ENCODE results near the gene SARDH. TPM values are rescaled to one million over a fixed set of nuclear protein-coding genes. Genes with fewer than 3 reads are reported as not detected.

Gene SARDH
- total and polyA plus RNA-seq, 2 of the 13 experiments (the other 11 are each of a cell fraction or from before 2014, with no cell fraction given), result 11.6 to 34.9 TPM

DNA sequence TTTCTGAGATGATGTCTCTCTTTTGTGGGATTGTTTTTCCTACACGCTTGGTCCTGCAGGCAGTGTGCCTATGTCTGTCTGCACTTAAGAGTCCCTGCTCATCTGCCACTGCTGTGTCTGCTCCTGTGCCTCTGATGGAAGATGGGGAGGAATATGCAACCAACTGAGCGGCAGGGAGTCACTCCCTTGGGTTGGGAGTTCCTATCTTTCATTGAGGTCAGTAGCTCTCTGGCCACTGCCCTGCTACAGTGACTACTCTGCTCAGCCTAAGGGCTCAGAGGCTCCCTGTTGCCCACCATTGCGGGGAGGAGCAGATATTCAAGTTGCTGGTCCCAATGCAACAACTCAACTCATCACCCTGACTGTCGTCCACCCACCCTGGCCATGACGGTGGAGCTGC lies 115.6 kb downstream of the SARDH start (continued):
- TF ChIP-seq, protein P1, sequence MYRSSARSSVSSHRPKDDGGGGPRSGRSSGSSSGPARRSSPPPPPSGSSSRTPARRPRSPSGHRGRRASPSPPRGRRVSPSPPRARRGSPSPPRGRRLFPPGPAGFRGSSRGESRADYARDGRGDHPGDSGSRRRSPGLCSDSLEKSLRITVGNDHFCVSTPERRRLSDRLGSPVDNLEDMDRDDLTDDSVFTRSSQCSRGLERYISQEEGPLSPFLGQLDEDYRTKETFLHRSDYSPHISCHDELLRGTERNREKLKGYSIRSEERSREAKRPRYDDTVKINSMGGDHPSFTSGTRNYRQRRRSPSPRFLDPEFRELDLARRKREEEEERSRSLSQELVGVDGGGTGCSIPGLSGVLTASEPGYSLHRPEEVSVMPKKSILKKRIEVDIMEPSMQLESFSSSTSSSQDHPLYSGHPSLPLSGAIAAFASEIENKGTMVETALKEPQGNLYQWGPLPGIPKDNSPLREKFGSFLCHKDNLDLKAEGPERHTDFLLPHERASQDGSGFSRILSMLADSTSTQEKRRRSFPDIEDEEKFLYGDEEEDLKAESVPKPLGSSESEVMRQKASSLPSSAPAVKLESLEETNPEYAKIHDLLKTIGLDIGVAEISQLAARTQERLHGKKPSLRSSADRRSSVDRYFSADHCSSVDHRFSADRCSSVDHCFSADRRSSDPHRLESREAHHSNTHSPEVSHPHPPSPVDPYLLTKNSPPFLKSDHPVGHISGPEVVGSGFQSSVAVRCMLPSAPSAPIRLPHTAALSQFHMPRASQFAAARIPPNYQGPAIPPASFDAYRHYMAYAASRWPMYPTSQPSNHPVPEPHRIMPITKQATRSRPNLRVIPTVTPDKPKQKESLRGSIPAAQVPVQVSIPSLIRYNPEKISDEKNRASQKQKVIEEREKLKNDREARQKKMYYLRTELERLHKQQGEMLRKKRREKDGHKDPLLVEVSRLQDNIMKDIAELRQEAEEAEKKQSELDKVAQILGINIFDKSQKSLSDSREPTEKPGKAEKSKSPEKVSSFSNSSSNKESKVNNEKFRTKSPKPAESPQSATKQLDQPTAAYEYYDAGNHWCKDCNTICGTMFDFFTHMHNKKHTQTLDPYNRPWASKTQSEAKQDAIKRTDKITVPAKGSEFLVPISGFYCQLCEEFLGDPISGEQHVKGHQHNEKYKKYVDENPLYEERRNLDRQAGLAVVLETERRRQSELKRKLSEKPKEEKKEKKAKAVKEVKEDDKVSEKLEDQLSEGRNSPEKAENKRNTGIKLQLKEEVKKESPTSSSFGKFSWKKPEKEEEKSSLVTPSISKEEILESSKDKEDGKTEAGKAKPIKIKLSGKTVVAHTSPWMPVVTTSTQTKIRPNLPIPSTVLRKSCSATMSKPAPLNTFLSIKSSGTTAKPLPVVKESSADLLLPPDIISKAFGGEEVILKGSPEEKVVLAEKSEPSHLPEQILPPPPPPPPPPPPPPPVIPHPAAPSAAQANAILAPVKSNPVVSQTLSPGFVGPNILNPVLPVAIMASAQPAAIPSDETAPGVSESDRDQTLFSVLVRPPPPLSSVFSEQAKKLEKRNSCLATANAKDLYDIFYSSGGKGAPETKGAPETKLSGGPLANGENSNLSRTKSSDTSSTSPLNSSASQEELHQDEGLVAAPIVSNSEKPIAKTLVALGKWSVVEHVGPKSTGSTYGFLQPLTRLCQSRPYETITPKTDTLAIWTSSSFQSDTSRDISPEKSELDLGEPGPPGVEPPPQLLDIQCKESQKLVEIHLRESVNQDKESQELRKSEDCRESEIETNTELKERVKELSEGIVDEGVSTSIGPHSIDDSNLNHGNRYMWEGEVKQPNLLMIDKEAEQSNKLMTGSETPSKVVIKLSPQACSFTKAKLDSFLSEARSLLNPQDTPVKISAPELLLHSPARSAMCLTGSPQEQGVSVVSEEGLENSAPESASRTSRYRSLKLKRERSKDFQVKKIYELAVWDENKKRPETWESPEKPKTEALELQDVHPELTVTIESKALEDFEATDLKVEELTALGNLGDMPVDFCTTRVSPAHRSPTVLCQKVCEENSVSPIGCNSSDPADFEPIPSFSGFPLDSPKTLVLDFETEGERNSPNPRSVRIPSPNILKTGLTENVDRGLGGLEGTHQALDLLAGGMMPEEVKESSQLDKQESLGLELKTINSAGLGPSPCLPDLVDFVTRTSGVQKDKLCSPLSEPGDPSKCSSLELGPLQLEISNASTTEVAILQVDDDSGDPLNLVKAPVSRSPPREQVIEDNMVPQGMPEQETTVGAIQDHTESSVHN (CRISPR knock-in tag; IDR thresholded peaks at IDR 0.05), result no peak
- TF ChIP-seq ESRRA (CRISPR knock-in tag; IDR thresholded peaks at IDR 0.05; ENCODE audit: low read depth) (no peak), REST (IDR thresholded peaks at IDR 0.05; ENCODE audit: borderline replicate concordance in 1 of 2, low read depth in 1 of 2, low read length in 2 of 2) (no peak), CC2D1A (CRISPR knock-in tag; IDR thresholded peaks at IDR 0.05) (no peak), NR2F1 (CRISPR knock-in tag; IDR thresholded peaks at IDR 0.05) (no peak)
